ENCODE data around the gene CEP250. TPM values are rescaled to one million over a fixed set of nuclear protein-coding genes. Genes with fewer than 3 reads are reported as not detected.
"Not testable (repeated sequence)": the region's sequence is repeated elsewhere in the genome, so short reads cannot be mapped to it uniquely, and the experiment has no call there.

CEP250 gene
- total RNA-seq, 1 donor from 2014 or later, result 17.7 TPM

DNA sequence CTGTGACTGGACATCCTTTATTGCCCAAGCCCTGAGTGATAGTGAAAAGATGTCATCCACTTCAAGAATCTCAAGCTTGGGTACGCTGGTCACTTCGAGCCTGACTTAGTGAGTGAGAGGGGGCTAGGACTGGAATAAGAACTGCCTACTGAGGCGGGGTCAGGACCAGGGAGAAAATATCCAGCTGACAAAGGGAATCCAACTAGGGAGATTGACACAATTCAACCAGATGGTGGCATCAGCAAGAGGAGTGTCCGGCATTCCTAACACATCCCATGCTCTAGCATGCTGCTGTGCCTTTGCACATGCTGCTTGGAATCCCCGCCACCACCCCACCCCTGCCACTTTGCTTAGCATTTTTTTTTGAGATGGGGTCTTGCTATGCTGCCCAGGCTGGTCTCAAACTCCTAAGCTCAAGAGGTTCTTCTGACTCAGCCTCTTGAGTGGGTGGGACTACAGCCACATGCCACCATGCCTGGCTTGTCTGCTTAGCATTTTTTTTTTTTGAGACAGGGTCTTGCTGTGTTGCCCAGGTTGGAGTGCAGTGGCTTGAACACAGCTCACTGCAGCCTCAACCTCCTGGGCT, 6.5 kb upstream of the CEP250 start:
- no peak for ATAC-seq
- DNase-seq, result no peak
- intact Hi-C loops (cut with micrococcal nuclease), result no loop called here

DNA sequence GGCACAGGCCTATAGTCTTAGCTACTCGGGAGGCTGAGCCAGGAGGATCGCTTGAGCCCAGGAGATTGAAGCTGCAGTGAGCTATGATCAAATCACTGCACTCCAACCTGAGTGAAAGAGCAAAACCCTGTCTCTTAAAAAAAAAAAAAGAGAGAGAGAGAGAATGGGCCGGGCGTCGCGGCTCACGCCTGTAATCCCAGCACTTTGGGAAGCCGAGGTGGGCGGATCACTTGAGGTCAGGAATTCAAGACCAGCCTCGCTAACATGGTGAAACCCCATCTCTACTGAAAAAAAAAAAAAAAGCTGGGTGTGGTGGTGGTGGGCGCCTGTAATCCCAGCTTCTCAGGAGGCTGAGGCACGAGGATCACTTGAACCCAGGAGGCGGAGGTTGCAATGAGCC, 5.5 kb upstream of the CEP250 start:
- DNase-seq; ATAC-seq; intact Hi-C loops (cut with micrococcal nuclease): not testable (repeated sequence)

DNA sequence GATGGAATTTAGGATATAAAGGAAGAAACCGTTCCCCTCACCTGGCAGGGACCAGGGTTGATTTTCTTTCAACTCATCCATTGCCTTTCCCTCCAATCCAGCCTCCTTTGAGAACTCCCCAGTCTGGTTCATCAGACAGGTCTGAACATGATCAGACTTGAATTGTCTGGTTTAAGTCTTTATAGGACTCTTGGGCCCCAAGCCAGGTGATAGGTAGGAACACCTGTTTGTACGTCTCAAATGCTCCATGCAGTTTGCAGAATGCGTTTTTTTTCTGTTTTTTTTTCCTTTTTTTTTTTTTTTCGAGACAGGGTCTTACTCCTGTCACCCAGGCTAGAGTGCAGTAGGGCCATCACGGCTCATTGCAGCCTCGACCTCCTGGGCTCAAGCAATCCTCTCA, 4.1 kb upstream of the CEP250 start:
- ATAC-seq (no peak), DNase-seq (no peak)
- intact Hi-C loops (cut with micrococcal nuclease), result no loop called here

DNA sequence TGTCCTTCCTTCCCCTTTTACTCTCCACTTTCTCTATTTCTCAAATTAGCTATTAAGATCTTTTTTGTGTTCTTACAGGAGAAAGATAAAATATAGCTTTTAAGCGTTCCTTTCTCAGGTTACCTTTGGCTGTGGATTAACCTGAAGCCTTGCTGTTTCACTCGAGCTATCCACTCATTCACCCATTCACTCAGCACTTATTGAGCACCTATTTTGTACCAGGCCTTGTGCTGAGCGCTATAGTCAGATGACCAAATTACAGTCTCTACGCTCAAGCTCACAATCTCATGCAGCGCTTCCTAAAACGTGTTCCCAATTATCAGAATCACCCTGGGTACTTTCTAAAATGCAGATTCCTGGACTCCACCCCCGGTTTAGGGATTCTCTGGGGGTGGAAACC, 1.8 kb upstream of the CEP250 start:
- ATAC-seq, result no peak
- no peak for DNase-seq

DNA sequence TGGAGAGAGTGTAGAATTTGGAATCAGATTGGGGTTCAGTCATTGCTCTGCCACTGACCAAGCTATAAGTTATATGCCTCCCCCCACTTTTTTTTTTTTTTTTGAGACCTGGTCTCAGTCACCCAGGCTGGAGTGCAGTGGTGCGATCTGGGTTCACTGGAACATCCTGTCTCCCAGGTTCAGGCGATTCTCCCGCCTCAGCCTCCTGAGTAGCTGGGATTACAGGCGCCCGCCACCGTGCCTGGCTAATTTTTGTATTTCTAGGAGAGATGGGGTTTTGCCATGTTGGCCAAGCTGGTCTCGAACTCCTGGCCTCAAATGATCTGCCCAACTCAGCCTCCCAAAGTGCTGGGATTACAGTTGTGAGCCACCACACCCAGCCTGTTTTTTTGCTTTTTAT, 1.3 kb downstream of the CEP250 start:
- intact Hi-C loops (cut with micrococcal nuclease); DNase-seq; ATAC-seq: not testable (repeated sequence)

More for the DNA sequence above, 1.8 kb upstream of the CEP250 start:
- intact Hi-C loops (cut with micrococcal nuclease), result no loop called here

DNA sequence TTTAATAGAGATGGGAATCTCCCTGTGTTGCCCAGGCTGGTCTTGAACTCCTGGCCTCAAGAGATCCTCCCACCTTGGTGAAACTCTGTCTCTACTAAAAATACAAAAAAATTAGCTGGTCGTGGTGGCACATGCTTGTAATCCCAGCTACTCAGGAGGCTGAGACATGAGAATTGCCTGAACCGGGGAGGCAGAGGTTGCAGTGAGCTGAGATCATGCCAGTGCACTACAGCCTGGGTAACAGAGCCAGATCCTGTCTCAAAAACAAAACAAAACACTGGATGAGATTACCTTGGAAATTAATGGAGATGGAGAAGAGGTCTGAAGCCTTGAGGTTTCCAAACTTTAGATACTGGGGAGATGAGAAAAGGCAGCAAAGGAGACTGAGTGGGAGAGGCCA, 2.1 kb downstream of the CEP250 start:
- DNase-seq; intact Hi-C loops (cut with micrococcal nuclease); ATAC-seq: not testable (repeated sequence)

DNA sequence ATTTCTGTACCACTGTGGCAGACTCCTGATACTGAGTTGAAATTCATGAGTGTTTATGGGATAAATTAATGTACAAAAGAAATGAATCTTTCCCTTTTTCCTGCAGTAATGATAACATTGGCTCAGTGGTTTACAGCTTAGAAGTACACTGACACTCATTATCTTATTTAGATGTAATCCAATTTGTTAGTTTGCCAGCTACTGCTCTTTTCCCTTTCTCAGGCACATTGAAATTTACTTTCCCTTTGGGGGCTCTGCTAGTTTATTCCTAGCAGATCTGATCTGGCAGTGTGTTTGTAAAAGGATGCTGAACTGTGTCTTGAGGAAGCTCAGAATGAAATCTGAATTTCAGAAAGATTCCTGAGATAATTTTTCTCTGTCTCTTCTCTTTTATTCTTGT, 3.0 kb downstream of the CEP250 start:
- no peak for ATAC-seq
- intact Hi-C loops (cut with micrococcal nuclease), result no loop called here
- DNase-seq, result no peak

DNA sequence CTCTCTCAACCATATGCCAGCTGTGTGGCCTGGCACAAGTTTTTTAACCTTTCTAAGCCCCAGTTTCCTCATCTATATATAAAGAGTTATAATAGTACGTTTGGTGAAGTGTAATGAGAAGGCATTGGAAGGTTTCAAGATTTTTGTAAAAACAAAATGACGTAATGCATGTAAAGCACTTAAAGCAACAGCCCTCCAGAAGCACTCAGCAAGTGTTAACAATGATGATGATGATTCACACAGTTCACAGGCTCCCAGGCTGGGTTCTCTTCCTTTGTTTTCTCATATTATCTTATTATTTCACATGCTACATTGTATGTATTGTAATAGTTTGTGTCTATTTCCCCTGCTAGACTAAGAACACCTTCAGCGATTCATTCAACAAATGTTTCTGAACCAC, 6.2 kb downstream of the CEP250 start:
- DNase-seq, result no peak
- intact Hi-C loops (cut with micrococcal nuclease), result loop anchor here (10.0 kb wide), 1 partner anchor 423 kb away; no protein-coding TSS in a partner anchor
- no peak for ATAC-seq

DNA sequence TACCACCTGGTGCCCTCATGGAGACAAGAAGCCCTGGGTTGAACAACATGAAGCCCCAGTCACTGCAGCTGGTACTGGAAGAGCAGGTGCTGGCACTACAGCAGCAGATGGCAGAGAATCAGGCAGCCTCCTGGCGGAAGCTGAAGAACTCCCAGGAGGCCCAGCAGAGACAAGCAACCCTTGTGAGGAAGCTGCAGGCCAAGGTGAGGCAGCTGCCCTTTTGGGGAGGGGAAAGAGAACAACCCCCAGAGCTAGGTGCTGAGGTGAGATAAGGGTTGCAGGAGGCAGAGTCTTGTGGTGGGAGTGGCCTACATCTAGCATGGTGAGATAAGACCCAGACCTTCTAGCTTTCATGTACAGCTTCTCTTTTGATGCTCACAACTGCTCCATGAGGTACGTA, 7.0 kb downstream of the CEP250 start:
- intact Hi-C loops (cut with micrococcal nuclease), result loop anchor here (10.0 kb wide), 1 partner anchor 422 kb away; no protein-coding TSS in a partner anchor
- ATAC-seq (no peak), DNase-seq (no peak)

DNA sequence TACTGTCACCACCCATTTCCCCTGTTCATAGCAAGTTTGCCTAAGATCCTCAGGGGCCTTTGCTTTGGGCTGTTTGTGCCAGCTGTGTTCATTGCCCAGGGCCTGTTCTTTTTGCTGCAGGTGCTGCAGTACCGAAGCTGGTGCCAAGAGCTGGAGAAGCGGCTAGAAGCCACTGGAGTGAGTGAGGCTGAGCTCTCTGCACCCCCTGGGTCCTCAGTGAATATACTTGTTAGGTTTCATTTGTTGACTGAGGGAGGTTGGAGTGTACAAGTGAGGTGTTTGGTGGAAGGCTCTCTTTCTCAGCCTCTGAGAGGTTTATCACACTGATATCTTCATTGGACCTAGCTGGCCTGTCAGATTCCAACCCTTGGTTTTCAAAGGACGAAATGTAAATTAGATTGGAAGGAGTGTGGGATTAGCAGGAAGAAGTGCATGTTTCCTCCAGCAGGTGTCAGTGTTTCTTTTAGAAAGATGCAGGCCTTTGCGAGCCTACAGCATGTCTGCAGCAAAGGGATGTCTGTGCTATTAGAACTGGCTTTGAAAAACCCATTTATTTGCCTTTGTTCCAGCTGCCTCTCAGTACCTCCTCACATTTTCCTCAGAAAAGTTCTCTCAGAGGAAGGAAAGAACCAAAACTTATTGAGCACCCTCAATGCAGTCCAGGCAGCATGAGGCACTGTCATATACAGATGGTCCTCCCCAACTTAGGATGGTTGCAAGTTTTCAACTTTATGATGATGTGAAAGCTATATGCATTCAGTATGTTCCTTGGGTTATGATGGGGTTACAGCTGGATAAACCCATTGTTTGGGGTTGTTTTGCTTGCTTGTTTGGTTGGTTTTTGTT, 8.3 kb downstream of the CEP250 start:
- DNase-seq, result no peak
- ATAC-seq, result peak; percentile 84
- intact Hi-C loops (cut with micrococcal nuclease), result loop anchor here (10.0 kb wide), 1 partner anchor 421 kb away; no protein-coding TSS in a partner anchor

DNA sequence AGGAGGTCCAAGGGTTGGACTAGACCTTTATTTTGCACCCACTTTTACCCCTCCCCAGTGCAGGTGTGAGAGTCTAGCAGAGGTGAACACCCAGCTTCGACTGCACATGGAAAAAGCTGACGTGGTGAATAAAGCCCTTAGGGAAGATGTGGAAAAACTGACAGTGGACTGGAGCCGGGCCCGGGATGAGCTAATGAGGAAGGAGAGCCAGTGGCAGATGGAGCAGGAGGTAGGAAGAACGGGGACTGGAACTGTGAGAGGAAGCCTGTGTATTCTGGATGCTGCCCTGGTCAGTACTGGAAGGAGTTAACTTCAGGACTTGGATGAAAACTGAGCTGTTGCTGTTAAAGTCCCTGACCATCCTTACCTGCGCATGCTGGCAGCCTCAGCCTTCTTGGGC, 10.6 kb downstream of the CEP250 start:
- DNase-seq (peak; percentile 53), ATAC-seq (peak; percentile 58)
- intact Hi-C loops (cut with micrococcal nuclease), result loop anchor here (10.0 kb wide), 1 partner anchor 419 kb away; no protein-coding TSS in a partner anchor

DNA sequence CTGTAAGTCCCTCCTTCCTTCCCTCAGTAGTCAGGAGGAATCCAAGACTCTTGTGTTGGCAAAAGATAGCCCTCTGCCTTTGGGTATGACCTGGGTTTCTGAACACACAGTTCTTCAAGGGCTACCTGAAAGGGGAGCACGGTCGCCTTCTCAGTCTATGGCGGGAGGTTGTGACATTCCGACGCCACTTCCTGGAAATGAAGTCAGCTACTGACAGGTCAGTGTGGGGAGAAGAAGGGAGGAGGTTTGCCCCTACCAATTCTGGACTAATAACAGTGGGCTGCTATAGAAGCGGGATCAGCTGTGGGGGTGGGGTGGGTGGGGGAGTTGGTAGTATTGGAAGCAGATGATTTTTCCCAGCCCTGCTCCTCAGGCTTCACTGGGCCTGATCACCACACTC, 11.5 kb downstream of the CEP250 start:
- DNase-seq (no peak), ATAC-seq (no peak)
- intact Hi-C loops (cut with micrococcal nuclease), result loop anchor here (10.0 kb wide), 1 partner anchor 418 kb away; no protein-coding TSS in a partner anchor

DNA sequence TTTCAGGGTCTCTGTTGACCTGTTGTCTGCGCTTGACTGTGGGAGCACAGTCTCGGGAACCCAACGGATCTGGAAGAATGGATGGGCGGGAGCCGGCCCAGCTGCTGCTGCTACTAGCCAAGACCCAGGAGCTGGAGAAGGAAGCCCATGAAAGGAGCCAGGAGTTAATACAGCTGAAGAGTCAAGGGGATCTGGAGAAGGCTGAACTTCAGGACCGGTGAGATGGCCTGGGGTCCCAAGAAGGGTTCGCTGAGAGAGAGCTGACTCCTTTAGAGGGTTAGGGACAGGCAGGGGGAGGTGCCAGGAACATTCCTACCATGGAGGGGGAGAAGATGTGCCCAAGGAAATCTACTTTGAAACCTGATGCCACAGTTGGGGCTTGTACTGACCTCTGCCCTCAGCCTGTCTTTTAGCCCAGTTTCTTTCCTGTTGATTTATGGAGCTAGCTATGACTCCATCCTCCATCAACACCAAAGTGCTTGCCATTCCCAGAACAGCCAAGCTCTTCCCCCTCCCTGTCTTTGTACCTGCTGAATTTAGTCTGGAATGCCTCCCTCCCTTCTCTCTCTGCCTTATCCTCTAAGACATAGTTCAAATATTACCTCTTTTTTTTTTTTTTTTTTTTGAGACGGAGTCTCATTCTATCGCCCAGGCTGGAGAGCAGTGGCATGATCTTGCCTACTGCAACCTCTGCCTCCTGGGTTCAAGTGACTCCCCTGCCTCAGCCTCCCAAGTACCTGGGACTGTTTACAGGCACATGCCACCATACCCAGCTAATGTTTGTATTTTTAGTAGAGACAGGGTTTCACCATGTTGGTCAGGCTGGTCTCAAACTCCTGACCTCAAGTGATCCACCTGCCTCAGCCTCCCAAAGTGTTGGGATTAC, 12.2 kb downstream of the CEP250 start:
- ATAC-seq (peak; percentile 57), DNase-seq (peak; percentile 42)
- intact Hi-C loops (cut with micrococcal nuclease), result loop anchor here (10.0 kb wide), 1 partner anchor 417 kb away; no protein-coding TSS in a partner anchor

DNA sequence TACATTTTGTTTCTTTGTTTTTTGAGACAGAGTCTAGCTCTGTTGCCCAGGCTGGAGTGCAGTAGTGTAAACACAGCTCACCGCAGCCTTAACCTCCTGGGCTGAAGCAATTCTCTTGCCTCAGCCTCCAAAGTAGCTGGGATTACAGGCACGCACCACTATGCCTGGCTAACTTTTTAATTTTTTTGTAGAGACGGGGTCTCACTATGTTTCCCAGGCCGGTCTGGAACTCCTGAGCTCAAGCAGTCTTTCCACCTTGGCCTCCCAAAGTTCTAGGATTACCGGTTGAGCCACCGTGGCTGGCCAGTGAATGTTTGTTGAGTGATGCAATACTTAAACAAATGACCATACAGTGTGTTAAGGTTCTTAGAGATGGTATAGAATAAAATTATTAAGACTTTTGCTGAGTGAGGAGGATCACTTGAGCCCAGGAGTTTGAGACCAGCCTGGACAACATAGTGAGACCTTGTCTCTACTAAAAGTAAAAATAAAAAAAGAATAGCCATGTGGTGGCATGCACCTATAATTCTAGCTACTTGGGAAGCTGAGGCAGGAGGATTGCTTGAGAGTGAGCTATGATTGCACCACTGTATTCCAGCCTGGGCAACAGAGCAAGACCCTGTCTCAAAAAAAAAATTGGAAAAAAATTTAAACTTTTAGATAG, 13.4 kb downstream of the CEP250 start:
- intact Hi-C loops (cut with micrococcal nuclease), result loop anchor here (10.0 kb wide), 1 partner anchor 416 kb away; no protein-coding TSS in a partner anchor
- DNase-seq (no peak), ATAC-seq (no peak)

DNA sequence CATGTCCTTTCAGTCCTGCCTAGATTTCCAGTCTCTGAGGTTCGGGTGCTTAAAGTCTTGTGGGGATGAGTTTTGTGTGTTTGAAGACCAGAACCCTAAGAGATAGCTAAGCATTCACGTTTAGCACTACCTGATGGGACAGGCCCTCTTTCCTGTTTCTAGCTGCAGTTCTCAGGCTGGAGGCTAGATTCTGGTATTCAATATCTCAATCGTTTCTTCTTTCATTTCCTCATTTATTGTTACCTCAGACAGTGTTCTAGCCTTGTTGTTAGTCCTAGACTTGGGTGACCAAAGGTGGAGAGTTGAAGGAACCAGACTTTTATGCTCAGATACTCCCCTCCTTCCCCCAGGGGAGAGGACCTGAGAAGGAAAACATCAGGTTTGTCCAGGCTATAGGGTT, 16.8 kb downstream of the CEP250 start:
- ATAC-seq (no peak), DNase-seq (no peak)
- intact Hi-C loops (cut with micrococcal nuclease), result no loop called here

DNA sequence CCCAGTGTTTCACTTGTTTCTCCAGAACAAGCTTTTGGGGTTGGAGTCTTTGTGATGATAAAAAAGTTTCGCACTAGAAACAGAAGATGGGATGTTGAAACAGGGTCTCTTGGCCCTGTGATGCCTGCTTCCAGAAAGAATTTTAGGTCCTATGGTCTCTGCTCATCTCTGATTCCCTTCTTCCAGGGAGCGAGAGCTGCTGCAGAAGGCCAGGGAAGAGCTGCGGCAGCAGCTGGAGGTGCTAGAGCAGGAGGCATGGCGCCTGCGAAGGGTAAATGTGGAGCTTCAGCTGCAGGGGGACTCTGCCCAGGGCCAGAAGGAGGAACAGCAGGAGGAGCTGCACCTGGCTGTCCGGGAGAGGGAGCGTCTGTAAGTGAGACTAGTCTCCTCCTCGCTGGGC, 18.3 kb downstream of the CEP250 start:
- DNase-seq, result no peak
- no peak for ATAC-seq
- intact Hi-C loops (cut with micrococcal nuclease), result no loop called here

DNA sequence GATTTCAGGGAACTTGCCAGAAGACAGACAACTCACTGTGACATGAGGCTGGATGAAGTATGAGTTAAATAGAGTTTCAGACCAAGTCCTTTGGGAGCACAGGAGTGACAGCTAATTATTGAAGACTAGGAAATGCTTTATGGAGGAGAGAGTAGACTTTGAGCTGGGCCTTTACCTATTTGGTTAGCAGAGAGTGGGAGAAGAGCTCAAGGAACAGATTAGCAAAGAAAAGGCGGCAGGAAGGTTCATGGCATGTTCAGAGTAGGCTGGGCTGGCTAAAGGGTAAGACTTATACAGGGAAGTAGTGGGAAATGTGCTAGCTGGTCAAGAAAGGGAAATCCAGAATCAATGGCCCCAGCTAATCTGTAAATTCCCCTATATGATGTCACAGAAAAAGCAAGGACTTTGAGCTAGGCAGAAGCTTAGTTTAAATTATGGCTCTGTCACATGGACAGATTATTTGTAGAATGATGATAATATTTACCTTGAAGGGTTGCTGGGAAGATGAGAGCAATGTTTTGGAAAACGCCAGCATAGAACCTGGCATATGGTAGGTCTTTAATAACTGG, 19.0 kb downstream of the CEP250 start:
- no peak for ATAC-seq

DNA sequence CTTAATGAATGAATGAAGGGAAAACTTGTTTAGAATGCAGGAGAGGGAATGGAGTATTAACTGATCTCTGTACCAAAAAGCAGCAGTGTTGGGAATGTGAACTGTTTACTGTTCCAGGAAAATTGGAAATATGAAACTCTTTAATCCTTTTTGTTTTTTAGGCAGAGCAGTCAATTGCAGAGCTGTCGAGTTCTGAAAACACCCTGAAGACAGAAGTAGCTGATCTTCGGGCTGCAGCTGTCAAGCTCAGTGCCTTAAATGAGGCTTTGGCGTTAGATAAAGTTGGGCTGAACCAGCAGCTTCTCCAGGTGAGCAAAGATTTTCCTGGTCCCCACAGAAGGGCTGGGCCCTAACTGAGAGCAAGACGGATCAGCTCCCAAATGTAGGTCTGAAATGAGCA, 20.9 kb downstream of the CEP250 start:
- ATAC-seq (no peak), DNase-seq (no peak)
- intact Hi-C loops (cut with micrococcal nuclease), result no loop called here

More for the DNA sequence above, 19.0 kb downstream of the CEP250 start:
- DNase-seq, result no peak
- intact Hi-C loops (cut with micrococcal nuclease), result no loop called here
